Activated CD4-positive, alpha-beta T cell treated with anti-CD3 and anti-CD28 coated beads, Interleukin-2, amount 10 ng/mL, durations not matched to agents 7 days and 5 days (primary cell): ENCODE data around the gene TTC21A. TPM values are rescaled to one million over a fixed set of nuclear protein-coding genes. Genes with fewer than 3 reads are reported as not detected.
A peak's percentile ranks its signal among the peaks of the same experiment; 100 is the strongest.

ENCODE experiments used
- CTCF ChIA-PET: fragments of 350-600 bp; sonication (Branson Sonifier 250); formaldehyde crosslinking; loops from one replicate; lab custom pipeline; 2021; ENCODE audit warnings: antibody characterized with exemption; lab: Charles Lee
- POLR2A ChIA-PET: fragments of 350-600 bp; sonication (Branson Sonifier 250); formaldehyde crosslinking; loops from one replicate; lab custom pipeline; 2021; ENCODE audit warnings: antibody characterized with exemption; lab: Charles Lee
- DNase-seq: peaks from one replicate; pipeline ENCODE4 v3.0.0-alpha.2; 2020
- H3K27ac Mint-ChIP-seq: one replicate; pipeline ENCODE4 v1.8.0; 2021; ENCODE audit warnings: mild to moderate bottlenecking, moderate library complexity, mixed read lengths
- H3K27me3 Mint-ChIP-seq: one replicate; pipeline ENCODE4 v1.8.0; 2021; ENCODE audit warnings: mixed read lengths
- H3K36me3 Mint-ChIP-seq: one replicate; pipeline ENCODE4 v1.8.0; 2021; ENCODE audit warnings: low read depth, mixed read lengths
- H3K4me1 Mint-ChIP-seq: one replicate; pipeline ENCODE4 v1.8.0; 2021; ENCODE audit warnings: mixed read lengths
- H3K4me3 Mint-ChIP-seq: one replicate; pipeline ENCODE4 v1.8.0; 2021; ENCODE audit warnings: mild to moderate bottlenecking, moderate library complexity, mixed read lengths
- H3K9me3 Mint-ChIP-seq: one replicate; pipeline ENCODE4 v1.8.0; 2021; ENCODE audit warnings: mixed read lengths
- total RNA-seq, 2 experiments: library from RNA; stranded (reverse); gene quantifications; one replicate each; pipeline ENCODE4 v1.2.3, GENCODE V29; 2021

TTC21A gene
- total RNA-seq, 2 experiments from 2014 or later, result 3.8 to 5.1 TPM

- Mint-ChIP-seq H3K27me3 (peaks cover 2% of the 10 kb centered on the region), H3K9me3 (no peaks in the 10 kb centered on the region), H3K4me3 (peak overlapping the region; percentile 79), H3K36me3 (peaks cover 2% of the 10 kb centered on the region), H3K27ac (peak overlapping the region; percentile 88), H3K4me1 (peaks cover 50% of the 10 kb centered on the region)
- POLR2A ChIA-PET, result no interaction called here
- DNase-seq, result peak; percentile 73
- CTCF ChIA-PET, result interaction anchor here (0.7 to 6.1 kb wide), 8 partner anchors 16 to 298 kb away, joined by 3 to 21 read pairs (median 4); partner anchors contain the start of gene RPSA
Measured at GRCh38 chr3:39108200-39108710, 775 bp downstream of the TTC21A start.

DNA sequence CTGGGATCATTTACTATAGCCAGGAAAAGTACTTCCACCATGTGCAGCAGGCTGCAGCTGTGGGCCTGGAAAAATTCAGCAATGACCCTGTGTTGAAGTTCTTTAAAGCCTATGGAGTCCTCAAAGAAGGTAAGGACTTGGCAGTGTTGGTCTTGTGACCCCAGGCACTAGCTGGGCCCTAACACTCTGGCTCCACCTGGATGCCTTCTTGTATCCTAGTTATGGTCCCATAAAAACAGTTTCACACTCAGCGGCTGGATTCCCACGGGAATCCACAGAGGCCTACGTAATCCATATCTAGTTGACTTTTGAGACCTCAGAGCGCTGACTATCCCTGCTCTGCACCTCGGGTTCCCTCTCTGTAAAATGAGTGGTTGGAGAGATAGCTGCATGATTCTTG, 1.6 kb downstream of the TTC21A start:
- H3K4me1 Mint-ChIP-seq, result peaks cover 44% of the 10 kb centered on the region
- ChIA-PET CTCF (interaction anchor here (0.6 to 6.1 kb wide), 6 partner anchors 14 to 183 kb away, joined by 3 to 21 read pairs (median 3); no protein-coding TSS in a partner anchor), POLR2A (no interaction called here)
- peak overlapping the region; percentile 88 for H3K27ac Mint-ChIP-seq
- no peaks in the 10 kb centered on the region for H3K9me3 Mint-ChIP-seq
- H3K36me3 Mint-ChIP-seq, result peaks cover 2% of the 10 kb centered on the region
- peaks cover 2% of the 10 kb centered on the region for H3K27me3 Mint-ChIP-seq
- peak overlapping the region; percentile 79 for H3K4me3 Mint-ChIP-seq
- no peak for DNase-seq

- H3K36me3 Mint-ChIP-seq, result peaks cover 2% of the 10 kb centered on the region
- peaks cover 41% of the 10 kb centered on the region for H3K4me1 Mint-ChIP-seq
- no peak for DNase-seq
- peak overlapping the region; percentile 43 for H3K27ac Mint-ChIP-seq
- H3K4me3 Mint-ChIP-seq, result no peak overlapping the region
- ChIA-PET CTCF (interaction anchor here (0.6 to 2.2 kb wide), 4 partner anchors 13 to 178 kb away, joined by 3 to 12 read pairs (median 3); no protein-coding TSS in a partner anchor), POLR2A (no interaction called here)
- peaks cover 2% of the 10 kb centered on the region for H3K27me3 Mint-ChIP-seq
- no peaks in the 10 kb centered on the region for H3K9me3 Mint-ChIP-seq
Measured at GRCh38 chr3:39110041-39110639, 2.7 kb downstream of the TTC21A start.

- POLR2A ChIA-PET, result no interaction called here
- Mint-ChIP-seq H3K36me3 (no peaks in the 10 kb centered on the region), H3K4me3 (no peak overlapping the region), H3K9me3 (no peaks in the 10 kb centered on the region), H3K4me1 (peaks cover 23% of the 10 kb centered on the region), H3K27ac (no peak overlapping the region), H3K27me3 (peaks cover 2% of the 10 kb centered on the region)
- CTCF ChIA-PET, result no interaction called here
- no peak for DNase-seq
Measured at GRCh38 chr3:39112113-39112512, 4.6 kb downstream of the TTC21A start.

DNA sequence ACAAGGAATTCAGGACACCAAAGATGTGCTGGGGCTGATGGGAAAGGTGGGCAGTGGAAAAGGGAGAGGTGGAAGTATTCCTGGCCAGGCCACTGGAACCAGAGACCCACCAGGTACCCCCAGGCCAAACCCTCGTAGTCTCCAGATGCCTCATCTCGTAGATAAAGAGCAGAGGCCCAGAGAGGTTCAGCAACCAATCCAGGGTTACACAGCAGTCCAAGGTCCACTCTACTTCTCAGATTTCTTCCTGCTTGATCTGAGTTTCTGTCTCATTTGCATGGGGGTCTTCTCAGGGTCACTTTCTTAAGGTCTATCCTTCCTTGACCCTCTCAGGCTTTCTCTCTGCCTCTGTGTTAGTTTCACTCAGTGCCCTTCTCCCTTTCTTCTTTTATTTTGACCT, 5.1 kb downstream of the TTC21A start:
- POLR2A ChIA-PET, result no interaction called here
- no peaks in the 10 kb centered on the region for H3K9me3 Mint-ChIP-seq
- H3K27me3 Mint-ChIP-seq, result peaks cover 4% of the 10 kb centered on the region
- H3K27ac Mint-ChIP-seq, result no peak overlapping the region
- no peak for DNase-seq
- H3K4me1 Mint-ChIP-seq, result peaks cover 22% of the 10 kb centered on the region
- CTCF ChIA-PET, result no interaction called here
- H3K4me3 Mint-ChIP-seq, result no peak overlapping the region
- no peaks in the 10 kb centered on the region for H3K36me3 Mint-ChIP-seq

- Mint-ChIP-seq H3K27ac (no peak overlapping the region), H3K9me3 (no peaks in the 10 kb centered on the region), H3K4me3 (no peak overlapping the region), H3K27me3 (peaks cover 7% of the 10 kb centered on the region), H3K4me1 (peaks cover 15% of the 10 kb centered on the region), H3K36me3 (no peaks in the 10 kb centered on the region)
- ChIA-PET CTCF (interaction anchor here (0.5 kb wide), 1 partner anchor 877 kb away, joined by 3 read pairs; no protein-coding TSS in a partner anchor), POLR2A (no interaction called here)
- no peak for DNase-seq
Measured at GRCh38 chr3:39113291-39113690, 5.8 kb downstream of the TTC21A start.

DNA sequence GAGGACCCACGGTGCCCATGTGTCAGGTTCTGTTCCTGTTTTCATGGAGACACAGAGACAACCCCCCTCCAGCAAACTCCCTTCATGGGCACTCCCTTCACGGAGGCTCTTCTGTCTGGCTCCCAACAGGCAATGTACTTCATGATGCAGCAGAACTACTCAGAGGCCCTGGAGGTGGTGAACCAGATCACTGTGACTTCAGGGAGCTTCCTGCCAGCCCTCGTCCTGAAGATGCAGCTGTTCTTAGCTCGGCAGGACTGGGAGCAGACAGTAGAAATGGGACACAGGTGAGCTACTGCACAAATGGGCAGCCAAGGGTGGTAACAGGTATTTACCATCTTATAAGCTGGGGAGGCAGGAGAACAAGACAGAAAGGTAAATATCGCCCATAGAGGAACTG, 7.0 kb downstream of the TTC21A start:
- Mint-ChIP-seq H3K4me3 (no peak overlapping the region), H3K9me3 (no peaks in the 10 kb centered on the region), H3K27ac (no peak overlapping the region), H3K4me1 (peaks cover 3% of the 10 kb centered on the region), H3K36me3 (no peaks in the 10 kb centered on the region), H3K27me3 (peaks cover 7% of the 10 kb centered on the region)
- ChIA-PET CTCF (interaction anchor here (1.3 to 1.5 kb wide), 3 partner anchors 10 to 17 kb away, joined by 3 to 7 read pairs (median 5); no protein-coding TSS in a partner anchor), POLR2A (no interaction called here)
- no peak for DNase-seq

GRCh38 chr3:39115870-39116269, 8.4 kb downstream of the TTC21A start:
- no peaks in the 10 kb centered on the region for H3K9me3 Mint-ChIP-seq
- no peak for DNase-seq
- H3K27me3 Mint-ChIP-seq, result peaks cover 7% of the 10 kb centered on the region
- POLR2A ChIA-PET, result interaction anchor here (0.6 kb wide), 1 partner anchor 14 kb away, joined by 7 read pairs; no protein-coding TSS in a partner anchor
- no peaks in the 10 kb centered on the region for H3K4me1 Mint-ChIP-seq
- no peaks in the 10 kb centered on the region for H3K36me3 Mint-ChIP-seq
- no peak overlapping the region for H3K27ac Mint-ChIP-seq
- CTCF ChIA-PET, result interaction anchor here (0.7 to 1.6 kb wide), 4 partner anchors 10 to 173 kb away, joined by 3 to 5 read pairs (median 4); no protein-coding TSS in a partner anchor
- H3K4me3 Mint-ChIP-seq, result no peak overlapping the region

DNA sequence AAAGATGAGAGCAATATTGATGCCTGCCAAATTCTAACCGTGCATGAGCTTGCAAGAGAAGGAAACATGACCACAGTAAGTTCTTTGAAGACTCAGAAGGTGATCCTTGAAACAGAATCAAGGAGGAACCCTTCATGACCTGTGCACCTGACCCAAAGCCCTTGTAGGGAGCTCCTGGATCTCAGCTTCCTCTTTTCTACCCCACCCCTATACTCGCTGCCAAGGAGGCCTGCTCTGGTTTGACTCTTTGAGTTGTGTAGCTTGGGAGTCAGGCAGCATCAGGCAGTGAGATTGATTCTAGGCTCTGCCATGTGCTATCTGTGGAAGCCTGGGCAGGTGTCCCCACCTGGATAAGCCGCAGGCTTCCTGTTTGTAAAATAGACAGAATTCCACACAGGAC, 10.6 kb downstream of the TTC21A start:
- Mint-ChIP-seq H3K9me3 (no peaks in the 10 kb centered on the region), H3K4me3 (no peak overlapping the region), H3K36me3 (no peaks in the 10 kb centered on the region), H3K27me3 (peaks cover 12% of the 10 kb centered on the region), H3K4me1 (no peaks in the 10 kb centered on the region), H3K27ac (no peak overlapping the region)
- POLR2A ChIA-PET, result no interaction called here
- DNase-seq, result no peak
- CTCF ChIA-PET, result interaction anchor here (0.8 to 2.6 kb wide), 4 partner anchors 10 to 174 kb away, joined by 3 to 8 read pairs (median 6); no protein-coding TSS in a partner anchor

DNA sequence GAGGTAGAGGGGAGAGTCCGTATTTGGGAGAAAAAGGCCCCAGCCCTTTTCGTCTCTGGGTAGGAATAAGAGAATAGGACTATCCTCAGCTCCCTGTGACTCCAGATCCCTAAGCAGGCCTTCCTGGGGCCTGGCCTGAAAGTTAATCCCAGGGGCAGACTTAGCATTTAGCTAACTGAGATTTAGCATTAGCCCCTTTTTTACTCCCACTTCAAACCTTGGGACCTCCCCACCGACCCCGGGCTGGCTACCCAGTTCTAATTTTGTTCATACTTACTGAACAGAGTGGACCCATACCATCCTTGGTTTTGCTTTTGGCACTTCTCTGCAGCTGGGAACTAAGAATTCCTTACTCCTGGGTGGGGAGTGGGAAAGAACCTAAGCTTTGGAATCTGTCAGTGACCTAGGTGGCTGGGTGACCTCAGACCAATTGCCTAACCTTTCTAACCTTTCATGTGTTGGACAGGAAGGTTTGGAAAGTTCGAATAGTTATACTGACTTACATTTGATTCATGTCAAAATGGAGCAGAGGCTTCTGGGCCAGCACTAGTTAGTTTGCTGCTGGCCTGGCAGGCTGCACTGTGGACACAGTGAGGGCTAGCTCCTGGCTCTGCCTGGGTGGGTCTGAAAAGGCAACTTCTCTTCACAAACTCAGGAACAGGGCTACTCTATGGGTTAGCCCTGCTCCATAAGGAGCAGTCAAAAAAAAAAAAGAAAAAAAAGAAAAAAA, 11.6 kb downstream of the TTC21A start:
- ChIA-PET POLR2A (no interaction called here), CTCF (interaction anchor here (1.7 to 2.6 kb wide), 2 partner anchors 9 to 14 kb away, joined by 7 to 8 read pairs; no protein-coding TSS in a partner anchor)
- Mint-ChIP-seq H3K4me1 (no peaks in the 10 kb centered on the region), H3K4me3 (no peak overlapping the region), H3K9me3 (no peaks in the 10 kb centered on the region), H3K27ac (no peak overlapping the region), H3K27me3 (peaks cover 18% of the 10 kb centered on the region), H3K36me3 (no peaks in the 10 kb centered on the region)
- no peak for DNase-seq

GRCh38 chr3:39121621-39122020, 14.1 kb downstream of the TTC21A start:
- DNase-seq, result no peak
- POLR2A ChIA-PET, result no interaction called here
- Mint-ChIP-seq H3K36me3 (no peaks in the 10 kb centered on the region), H3K27me3 (peaks cover 20% of the 10 kb centered on the region), H3K27ac (no peak overlapping the region), H3K9me3 (no peaks in the 10 kb centered on the region), H3K4me3 (no peak overlapping the region), H3K4me1 (peaks cover 3% of the 10 kb centered on the region)
- CTCF ChIA-PET, result interaction anchor here (0.6 kb wide), 1 partner anchor 16 kb away, joined by 3 read pairs; no protein-coding TSS in a partner anchor

DNA sequence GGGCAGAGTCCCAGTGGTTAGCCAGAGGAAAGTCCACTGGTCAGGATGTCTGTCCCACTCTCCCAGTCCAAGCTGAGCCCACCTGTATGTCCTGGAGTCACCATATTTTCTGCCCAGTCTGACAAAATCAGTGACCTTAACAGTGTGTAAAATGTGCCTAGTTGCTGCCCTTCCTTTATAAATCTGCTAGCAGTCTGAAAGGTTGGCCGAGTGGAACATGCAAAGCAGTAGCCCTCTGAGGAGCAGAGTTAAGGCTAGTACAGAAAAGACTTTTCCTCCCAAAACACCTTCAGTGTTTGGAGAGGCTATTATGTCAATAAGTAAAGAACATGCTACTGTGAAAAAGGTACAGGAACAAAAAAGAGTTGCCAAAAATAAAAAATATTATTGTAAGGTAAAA, 15.3 kb downstream of the TTC21A start:
- no peak for DNase-seq
- Mint-ChIP-seq H3K36me3 (no peaks in the 10 kb centered on the region), H3K9me3 (no peaks in the 10 kb centered on the region), H3K4me3 (no peak overlapping the region), H3K27ac (no peak overlapping the region), H3K4me1 (peaks cover 14% of the 10 kb centered on the region), H3K27me3 (peaks cover 15% of the 10 kb centered on the region)
- CTCF ChIA-PET, result interaction anchor here (2.2 kb wide), 1 partner anchor 165 kb away, joined by 9 read pairs; no protein-coding TSS in a partner anchor
- POLR2A ChIA-PET, result no interaction called here
